Measurements from ENCODE around the gene BTBD9.

Gene BTBD9

GRCh38 chr6:38512211-38512610 lies 127.5 kb downstream of the BTBD9 start:
- TF ChIP-seq CTCF (IDR thresholded peaks at IDR 0.05; ENCODE audit: control extremely low read depth, extremely low read depth, low read depth, missing control alignments), result no peak
- ChIA-PET CTCF (interaction anchor here (1.0 to 1.7 kb wide), 3 partner anchors 11 to 18 kb away, joined by 3 to 6 read pairs (median 5); no protein-coding TSS in a partner anchor), POLR2A (no interaction called here)
- no peak for DNase-seq (ENCODE audit: extremely low spot score)

- no peak for DNase-seq (ENCODE audit: extremely low spot score)
- no peak for TF ChIP-seq CTCF (IDR thresholded peaks at IDR 0.05; ENCODE audit: control extremely low read depth, extremely low read depth, low read depth, missing control alignments)
- POLR2A ChIA-PET, result no interaction called here
- CTCF ChIA-PET, result interaction anchor here (1.2 to 2.9 kb wide), 4 partner anchors 10 to 32 kb away, joined by 3 to 18 read pairs (median 5); no protein-coding TSS in a partner anchor
Observed at GRCh38 chr6:38510205-38510604, 129.5 kb downstream of the BTBD9 start.

GRCh38 chr6:38509713-38510112 lies 130.0 kb downstream of the BTBD9 start:
- TF ChIP-seq CTCF (IDR thresholded peaks at IDR 0.05; ENCODE audit: control extremely low read depth, extremely low read depth, low read depth, missing control alignments), result no peak
- POLR2A ChIA-PET, result no interaction called here
- DNase-seq (ENCODE audit: extremely low spot score), result no peak
- CTCF ChIA-PET, result interaction anchor here (1.5 to 2.9 kb wide), 3 partner anchors 10 to 31 kb away, joined by 3 to 18 read pairs (median 6); no protein-coding TSS in a partner anchor

GRCh38 chr6:38508894-38509293 lies 130.8 kb downstream of the BTBD9 start:
- TF ChIP-seq CTCF (IDR thresholded peaks at IDR 0.05; ENCODE audit: control extremely low read depth, extremely low read depth, low read depth, missing control alignments), result no peak
- CTCF ChIA-PET, result no interaction called here
- DNase-seq (ENCODE audit: extremely low spot score), result no peak
- POLR2A ChIA-PET, result no interaction called here

- ChIA-PET CTCF (no interaction called here), POLR2A (no interaction called here)
- no peak for TF ChIP-seq CTCF (IDR thresholded peaks at IDR 0.05; ENCODE audit: control extremely low read depth, extremely low read depth, low read depth, missing control alignments)
- DNase-seq (ENCODE audit: extremely low spot score), result no peak
Observed at GRCh38 chr6:38508286-38508685, 131.4 kb downstream of the BTBD9 start.

- DNase-seq (ENCODE audit: extremely low spot score), result no peak
- POLR2A ChIA-PET, result no interaction called here
- no peak for TF ChIP-seq CTCF (IDR thresholded peaks at IDR 0.05; ENCODE audit: control extremely low read depth, extremely low read depth, low read depth, missing control alignments)
- CTCF ChIA-PET, result interaction anchor here (1.0 kb wide), 1 partner anchor 13 kb away, joined by 4 read pairs; no protein-coding TSS in a partner anchor
Observed at GRCh38 chr6:38507173-38507572, 132.6 kb downstream of the BTBD9 start.

Data from GM10248 (cell line).